GM10266 (cell line): ENCODE measurements around the gene SPART.

Experiments used
- DNase-seq: peaks from one replicate; pipeline ENCODE4 v3.0.0; 2012; ENCODE audit errors: extremely low spot score
- TF ChIP-seq, protein P1 (sequence below): IDR thresholded peaks from 2 replicates; pipeline ENCODE4 v1.5.1; 2012; ENCODE audit warnings: mild to moderate bottlenecking, low read depth; ENCODE audit not compliant: control insufficient read depth, insufficient read depth; ENCODE audit errors: missing control alignments

The SPART gene

DNA sequence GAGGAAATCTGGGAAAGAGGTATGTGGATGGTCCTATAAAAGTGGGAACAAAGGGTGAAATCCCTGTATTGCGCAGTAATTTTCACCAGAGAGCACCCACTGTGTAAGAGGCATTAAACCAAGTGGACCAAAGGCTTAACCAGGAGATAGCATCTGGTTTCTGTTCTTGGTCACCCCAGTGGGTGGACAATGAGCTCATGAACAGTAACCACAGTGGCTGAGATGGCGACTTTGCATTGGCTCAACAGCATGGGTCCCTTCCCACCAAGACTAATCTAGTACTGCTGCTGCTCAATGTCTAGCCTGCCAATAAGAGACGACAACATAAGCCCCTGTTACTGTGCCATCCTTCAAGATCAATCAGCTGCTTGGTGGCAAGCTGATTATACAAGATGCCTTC, 85.2 kb downstream of the SPART start:
- DNase-seq: no peak
- TF ChIP-seq, protein P1, sequence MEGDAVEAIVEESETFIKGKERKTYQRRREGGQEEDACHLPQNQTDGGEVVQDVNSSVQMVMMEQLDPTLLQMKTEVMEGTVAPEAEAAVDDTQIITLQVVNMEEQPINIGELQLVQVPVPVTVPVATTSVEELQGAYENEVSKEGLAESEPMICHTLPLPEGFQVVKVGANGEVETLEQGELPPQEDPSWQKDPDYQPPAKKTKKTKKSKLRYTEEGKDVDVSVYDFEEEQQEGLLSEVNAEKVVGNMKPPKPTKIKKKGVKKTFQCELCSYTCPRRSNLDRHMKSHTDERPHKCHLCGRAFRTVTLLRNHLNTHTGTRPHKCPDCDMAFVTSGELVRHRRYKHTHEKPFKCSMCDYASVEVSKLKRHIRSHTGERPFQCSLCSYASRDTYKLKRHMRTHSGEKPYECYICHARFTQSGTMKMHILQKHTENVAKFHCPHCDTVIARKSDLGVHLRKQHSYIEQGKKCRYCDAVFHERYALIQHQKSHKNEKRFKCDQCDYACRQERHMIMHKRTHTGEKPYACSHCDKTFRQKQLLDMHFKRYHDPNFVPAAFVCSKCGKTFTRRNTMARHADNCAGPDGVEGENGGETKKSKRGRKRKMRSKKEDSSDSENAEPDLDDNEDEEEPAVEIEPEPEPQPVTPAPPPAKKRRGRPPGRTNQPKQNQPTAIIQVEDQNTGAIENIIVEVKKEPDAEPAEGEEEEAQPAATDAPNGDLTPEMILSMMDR: no peak

DNA sequence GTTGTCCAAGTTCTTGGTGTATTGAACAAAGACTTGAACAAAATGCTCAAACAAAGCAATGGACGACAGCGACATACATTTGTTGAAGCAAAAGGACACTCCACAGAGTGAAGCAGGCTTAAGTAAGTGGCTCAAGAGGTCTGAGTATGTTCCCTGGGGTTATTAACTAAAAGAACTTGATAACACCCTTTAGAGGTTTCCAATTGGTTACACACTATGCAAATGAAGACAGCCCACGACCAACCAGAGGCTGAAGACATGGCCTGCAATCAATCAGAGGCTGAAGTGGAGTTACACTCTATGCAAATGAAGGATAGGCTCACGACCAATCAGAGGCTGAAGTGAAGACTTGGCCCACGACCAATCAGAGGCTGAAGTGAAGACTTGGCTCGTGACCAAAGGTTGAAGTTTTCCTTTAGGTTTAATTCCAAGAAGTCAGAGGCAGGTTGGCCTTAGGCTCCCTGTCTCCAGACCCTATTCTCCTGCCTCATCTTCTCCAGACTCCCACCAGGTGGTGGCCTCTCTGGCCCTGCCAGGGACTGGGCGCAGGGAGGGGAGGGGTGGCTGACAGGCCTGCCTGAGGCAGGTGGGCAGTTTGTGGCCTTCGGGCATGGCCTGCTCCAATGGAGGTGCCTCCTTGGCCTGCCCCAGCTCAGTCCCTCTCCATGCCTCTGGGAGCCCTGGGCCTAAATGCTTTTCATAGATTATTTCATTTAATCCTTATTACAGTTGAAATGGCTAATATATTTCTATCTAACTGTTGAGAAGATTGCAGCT, 86.6 kb downstream of the SPART start:
- TF ChIP-seq, protein P1: no peak
- DNase-seq: no peak

DNA sequence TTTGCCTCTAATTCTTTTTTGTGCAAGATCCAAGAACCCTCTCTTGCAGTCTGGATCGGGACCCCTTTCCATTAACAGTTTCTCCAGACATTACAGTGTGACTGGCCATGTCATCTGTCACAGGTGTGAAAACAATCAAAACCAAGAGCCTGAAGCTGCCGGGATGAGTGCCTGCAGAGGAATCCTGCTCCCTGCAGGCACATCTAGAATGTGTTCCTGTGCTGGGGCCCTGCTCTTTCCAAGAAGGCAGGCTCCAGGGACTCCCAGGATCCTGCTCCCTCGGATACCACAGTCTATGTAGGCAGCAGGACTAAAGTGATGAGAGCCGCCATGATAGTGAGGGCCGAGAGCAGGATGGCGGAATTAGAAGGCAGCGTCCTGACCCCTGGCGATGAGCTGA, 87.4 kb downstream of the SPART start:
- TF ChIP-seq, protein P1: no peak
- DNase-seq: no peak
